Neuronal stem cell (in vitro differentiated cells): ENCODE results near the gene MEIOC. TPM values are rescaled to one million over a fixed set of nuclear protein-coding genes. Genes with fewer than 3 reads are reported as not detected.

Source experiments
- small RNA-seq: library from polyadenylated mRNA; stranded (forward); fragments of <200 nt; extraction: miRNeasy Mini kit (QIAGEN cat#:217004); gene quantifications from one replicate; pipeline ENCODE3, GENCODE V24; 2013; ENCODE audit not compliant: insufficient read depth

MEIOC gene

Small RNA genes lying within 50 kb of the gene (small RNA-seq; reads per million reads assigned to genes)
- gene RN7SL819P, result not detected
- not detected for gene SMCO4P1
